IMR-90 (cell line): ENCODE results near the gene PIGM. TPM values are rescaled to one million over a fixed set of nuclear protein-coding genes. Genes with fewer than 3 reads are reported as not detected.

Source experiments
- ATAC-seq: fragments of 200-7000 bp; cut with Tn5 transposase; 2 replicates; pipeline ENCODE4 v1.9.1; 2020; ENCODE audit warnings: low read depth, mild to moderate bottlenecking, moderate library complexity
- BruUV-seq: library from RNA; stranded (reverse); fragments of 400-500 nt; replicated peaks from 2 replicates; lab custom pipeline; 2021; lab: Mats Ljungman, UMichigan
- CTCF ChIA-PET: fragments of 300-600 bp; formaldehyde crosslinking; extraction: SDS; loops from one replicate; lab custom pipeline; 2021; ENCODE audit warnings: antibody characterized with exemption; lab: Yijun Ruan, JAX
- POLR2A ChIA-PET: fragments of 300-600 bp; sonication (Branson Sonifier 250); formaldehyde crosslinking; loops from one replicate; lab custom pipeline; 2022; ENCODE audit warnings: antibody characterized with exemption; ENCODE audit not compliant: unreplicated experiment; lab: Charles Lee
- DNase-seq: peaks from one replicate; pipeline ENCODE4 v3.0.0; 2013
- H2AFZ ChIP-seq: replicated peaks from 2 replicates; pipeline ENCODE3; 2013; ENCODE audit warnings: low read length, mild to moderate bottlenecking; ENCODE audit not compliant: poor library complexity
- H2AK5ac ChIP-seq: 2 replicates; pipeline ENCODE4 v1.6.1; 2013; ENCODE audit warnings: low read depth, low read length, inconsistent platforms
- H2AK9ac ChIP-seq: replicated peaks from 2 replicates; pipeline ENCODE3; 2013; ENCODE audit warnings: mild to moderate bottlenecking, low read depth, low read length, moderate library complexity; ENCODE audit not compliant: poor library complexity
- H2BK120ac ChIP-seq: 2 replicates; pipeline ENCODE4 v1.6.1; 2013; ENCODE audit warnings: low read depth, low read length, inconsistent platforms
- H2BK15ac ChIP-seq: 3 replicates; pipeline ENCODE4 v1.6.1; 2013; ENCODE audit warnings: low read depth, low read length, inconsistent platforms
- H2BK20ac ChIP-seq: 2 replicates; pipeline ENCODE4 v1.6.1; 2013; ENCODE audit warnings: low read depth, mild to moderate bottlenecking, inconsistent platforms, low read length, moderate library complexity
- H2BK5ac ChIP-seq: 2 replicates; pipeline ENCODE4 v1.6.1; 2013; ENCODE audit warnings: mild to moderate bottlenecking, low read depth, low read length, inconsistent platforms; ENCODE audit not compliant: poor library complexity, severe bottlenecking
- H3K14ac ChIP-seq: replicated peaks from 2 replicates; pipeline ENCODE4 v1.6.1; 2013; ENCODE audit warnings: low read depth, low read length, inconsistent platforms
- H3K18ac ChIP-seq: 2 replicates; pipeline ENCODE4 v1.6.1; 2013; ENCODE audit warnings: low read depth, low read length, control low read depth
- H3K23ac ChIP-seq: 2 replicates; pipeline ENCODE4 v1.6.1; 2013; ENCODE audit warnings: low read depth, low read length, inconsistent platforms
- H3K27ac ChIP-seq: 2 replicates; pipeline ENCODE4 v1.5.1; 2013; ENCODE audit warnings: mild to moderate bottlenecking, control low read depth, low read length; ENCODE audit not compliant: insufficient read depth
- H3K27me3 ChIP-seq: 2 replicates; pipeline ENCODE4 v1.6.1; 2013; ENCODE audit warnings: low read length; ENCODE audit not compliant: control insufficient read depth, insufficient read depth
- H3K36me3 ChIP-seq: 2 replicates; pipeline ENCODE4 v1.6.1; 2013; ENCODE audit warnings: low read length, mixed read lengths; ENCODE audit not compliant: control insufficient read depth, insufficient read depth
- H3K4ac ChIP-seq: 2 replicates; pipeline ENCODE4 v1.6.1; 2013; ENCODE audit warnings: low read depth, low read length, inconsistent platforms
- H3K4me1 ChIP-seq: 2 replicates; pipeline ENCODE4 v1.6.1; 2013; ENCODE audit warnings: low read length, mixed read lengths; ENCODE audit not compliant: control insufficient read depth, insufficient read depth
- H3K4me2 ChIP-seq: 2 replicates; pipeline ENCODE4 v1.6.1; 2013; ENCODE audit warnings: low read depth, mild to moderate bottlenecking, control low read depth, low read length, moderate library complexity
- H3K4me3 ChIP-seq: 2 replicates; pipeline ENCODE4 v1.5.1; 2013; ENCODE audit warnings: low read depth, mild to moderate bottlenecking, control low read depth, low read length, moderate library complexity; ENCODE audit not compliant: insufficient read depth
- H3K56ac ChIP-seq: 2 replicates; pipeline ENCODE4 v1.6.1; 2013; ENCODE audit warnings: low read length, inconsistent platforms; ENCODE audit not compliant: insufficient read depth; ENCODE audit errors: extremely low read depth
- H3K79me1 ChIP-seq, 2 experiments: 2 replicates each; pipeline ENCODE4 v1.6.1; 2013; ENCODE audit warnings: low read length in 2 of 2, inconsistent platforms in 1 of 2, low read depth in 1 of 2
- H3K9ac ChIP-seq: 2 replicates; pipeline ENCODE4 v1.6.1; 2013; ENCODE audit warnings: low read depth, low read length, control low read depth
- H3K9me1 ChIP-seq: 2 replicates; pipeline ENCODE4 v1.6.1; 2013; ENCODE audit warnings: low read length, inconsistent platforms; ENCODE audit not compliant: insufficient read depth
- H3K9me3 ChIP-seq: 2 replicates; pipeline ENCODE4 v1.6.1; 2013; ENCODE audit warnings: low read length; ENCODE audit not compliant: control insufficient read depth, insufficient read depth
- H4K20me1 ChIP-seq: 2 replicates; pipeline ENCODE4 v1.6.1; 2013; ENCODE audit warnings: low read length, inconsistent platforms; ENCODE audit not compliant: insufficient read depth
- H4K5ac ChIP-seq: 2 replicates; pipeline ENCODE4 v1.6.1; 2013; ENCODE audit warnings: mild to moderate bottlenecking, low read depth, low read length, control low read depth
- H4K8ac ChIP-seq, 2 experiments: 2 replicates each; pipeline ENCODE4 v1.6.1; 2013; ENCODE audit warnings: low read depth in 2 of 2, low read length in 2 of 2, control low read depth in 1 of 2, inconsistent platforms in 1 of 2
- H4K91ac ChIP-seq: 2 replicates; pipeline ENCODE4 v1.6.1; 2013; ENCODE audit warnings: low read depth, low read length, inconsistent platforms; ENCODE audit not compliant: insufficient read depth
- BHLHE40 ChIP-seq: fragments of 150-350 bp; IDR thresholded peaks from 2 replicates; pipeline ENCODE4 v1.6.1; 2016; ENCODE audit warnings: mild to moderate bottlenecking, low read depth, low read length
- CEBPB ChIP-seq: IDR thresholded peaks from 2 replicates; pipeline ENCODE4 v1.6.1; 2012; ENCODE audit warnings: low read depth, low read length, improper control_type of control experiment
- CHD1 ChIP-seq: IDR thresholded peaks from 2 replicates; pipeline ENCODE4 v1.6.1; 2012; ENCODE audit warnings: low read depth, low read length, improper control_type of control experiment
- FOS ChIP-seq: fragments of 150-350 bp; IDR thresholded peaks from 2 replicates; pipeline ENCODE4 v1.6.1; 2016; ENCODE audit warnings: low read depth, low read length
- MAFK ChIP-seq: IDR thresholded peaks from 2 replicates; pipeline ENCODE4 v1.6.1; 2012; ENCODE audit warnings: low read depth, low read length, improper control_type of control experiment
- MAZ ChIP-seq: IDR thresholded peaks from 2 replicates; pipeline ENCODE4 v1.6.1; 2012; ENCODE audit warnings: low read depth, mild to moderate bottlenecking, low read length, improper control_type of control experiment, moderate library complexity, borderline replicate concordance
- MXI1 ChIP-seq: IDR thresholded peaks from 2 replicates; pipeline ENCODE4 v1.6.1; 2012; ENCODE audit warnings: low read depth, mild to moderate bottlenecking, low read length, moderate library complexity, borderline replicate concordance
- NFE2L2 ChIP-seq: fragments of 150-350 bp; IDR thresholded peaks from 2 replicates; pipeline ENCODE4 v1.6.1; 2016; ENCODE audit warnings: low read depth, mild to moderate bottlenecking, low read length
- POLR2A ChIP-seq: IDR thresholded peaks from 2 replicates; pipeline ENCODE4 v1.6.1; 2012; ENCODE audit warnings: mild to moderate bottlenecking, low read depth, low read length
- RAD21 ChIP-seq: IDR thresholded peaks from 2 replicates; pipeline ENCODE4 v1.6.1; 2012; ENCODE audit warnings: low read length, improper control_type of control experiment
- RCOR1 ChIP-seq: IDR thresholded peaks from 2 replicates; pipeline ENCODE4 v1.6.1; 2012; ENCODE audit warnings: mild to moderate bottlenecking, low read length, improper control_type of control experiment; ENCODE audit not compliant: insufficient replicate concordance
- RFX5 ChIP-seq: IDR thresholded peaks from 2 replicates; pipeline ENCODE4 v1.8.0; 2012; ENCODE audit warnings: low read depth, mild to moderate bottlenecking, low read length, moderate library complexity
- SMC3 ChIP-seq: fragments of 150-350 bp; IDR thresholded peaks from 2 replicates; pipeline ENCODE4 v1.6.1; 2016; ENCODE audit warnings: low read depth, mild to moderate bottlenecking, antibody characterized with exemption, low read length, moderate library complexity
- dilution Hi-C: fragments of 300-500 bp; cut with HindIII; formaldehyde crosslinking; loops from one replicate; pipeline ENCODE4 v1.14.3; 2018; ENCODE audit warnings: low sequenced_read_pairs; ENCODE audit not compliant: unreplicated experiment
- in situ Hi-C: fragments of 300-500 bp; cut with MboI; formaldehyde crosslinking; loops from 3 replicates; pipeline ENCODE4 v1.14.3; 2019; ENCODE audit warnings: low sequenced_read_pairs, inconsistent platforms, mixed read lengths
- intact Hi-C: fragments of 100-400 bp; cut with micrococcal nuclease; formaldehyde crosslinking; loops from 2 replicates; pipeline ENCODE4 v1.10.0; 2022
- polyA plus RNA-seq, 3 experiments: library from polyadenylated mRNA; depleted of rRNA; stranded (reverse); fragments of >200 nt; gene quantifications; 2 replicates each; pipeline ENCODE4 v1.2.3, GENCODE V29; 2012; ENCODE audit warnings: low replicate concordance in 1 of 3
- total RNA-seq: library from RNA; depleted of rRNA; stranded (reverse); fragments of >200 nt; gene quantifications from 2 replicates; pipeline ENCODE4 v1.2.3, GENCODE V29; 2012
- TF ChIP-seq, protein P1 (sequence below): fragments of 150-350 bp; IDR thresholded peaks from 2 replicates; pipeline ENCODE4 v1.6.1; 2017; ENCODE audit warnings: mild to moderate bottlenecking, antibody characterized with exemption, low read length, low read depth
- TF ChIP-seq, protein P2 (sequence below): conservative IDR thresholded peaks from 2 replicates; pipeline ENCODE4 v1.5.1; 2012; ENCODE audit warnings: mild to moderate bottlenecking, low read depth, low read length, improper control_type of control experiment

PIGM gene
- total and polyA plus RNA-seq, 2 of the 4 experiments (the other 2 are of a cell fraction): 2.9 TPM

DNA sequence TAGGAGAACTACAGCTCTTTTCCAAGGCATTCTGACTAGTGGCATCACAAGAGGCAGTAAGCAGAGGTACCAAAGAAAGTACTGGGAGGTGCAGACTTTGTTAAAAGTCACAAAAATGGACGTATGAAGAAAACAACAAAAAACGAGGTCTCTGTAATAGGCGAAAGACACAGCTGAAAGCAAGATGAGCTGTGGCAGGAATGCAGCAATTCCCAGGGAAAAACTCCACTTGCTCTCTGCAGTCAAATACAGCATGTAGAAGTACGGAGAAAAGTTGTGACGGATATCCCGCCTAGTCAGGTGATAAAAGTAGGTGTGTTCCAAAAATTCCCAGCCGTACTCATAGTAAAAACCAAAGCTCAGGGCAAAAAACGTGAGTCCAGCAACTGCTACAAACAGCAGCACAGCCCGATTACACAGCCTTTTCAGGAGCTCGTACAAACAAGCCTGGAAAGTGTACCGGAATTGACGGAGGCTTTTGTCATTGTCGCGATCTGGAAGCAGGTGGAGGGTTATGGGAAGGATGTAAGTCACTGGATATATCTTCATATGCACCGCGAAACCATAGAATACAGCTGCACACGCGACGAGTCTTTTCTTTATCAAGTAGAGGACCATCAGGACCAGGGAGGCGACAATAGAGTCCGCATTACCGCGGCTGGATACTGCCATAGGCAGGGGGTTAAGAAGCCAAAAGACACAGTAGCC is 979 bp downstream of the PIGM start (continued):
- TF ChIP-seq NFE2L2: no peak

DNA sequence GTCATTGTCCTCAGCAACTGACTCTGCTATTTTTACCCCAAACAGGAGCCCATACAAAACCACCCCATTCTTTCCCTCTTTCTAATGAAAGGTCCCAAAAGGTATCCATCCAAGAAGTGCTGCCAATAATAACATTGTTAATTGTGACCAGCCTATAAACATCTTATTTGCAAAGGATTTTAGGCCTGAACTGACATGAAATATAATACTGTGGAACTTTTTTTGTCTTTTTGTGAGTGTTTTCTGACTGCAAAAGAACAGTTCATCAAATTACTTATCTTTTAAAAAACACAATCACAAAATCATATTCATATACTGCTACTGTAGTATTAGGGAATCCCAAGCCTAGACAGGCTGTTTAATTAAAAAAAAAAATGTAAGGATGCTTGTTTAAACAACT is 3.4 kb downstream of the PIGM start:
- H4K8ac ChIP-seq: no peak overlapping the region
- ChIA-PET POLR2A (no interaction called here), CTCF (no interaction called here)
- H3K4ac ChIP-seq: no peak overlapping the region
- H4K20me1 ChIP-seq: no peaks in the 10 kb centered on the region
- DNase-seq (no peak), ATAC-seq (no peak)
- no peak for TF ChIP-seq POLR2A
- no peak for TF ChIP-seq RAD21
- no peak for TF ChIP-seq FOS
- TF ChIP-seq NFE2L2: no peak
- TF ChIP-seq CEBPB: no peak
- TF ChIP-seq, protein P1, sequence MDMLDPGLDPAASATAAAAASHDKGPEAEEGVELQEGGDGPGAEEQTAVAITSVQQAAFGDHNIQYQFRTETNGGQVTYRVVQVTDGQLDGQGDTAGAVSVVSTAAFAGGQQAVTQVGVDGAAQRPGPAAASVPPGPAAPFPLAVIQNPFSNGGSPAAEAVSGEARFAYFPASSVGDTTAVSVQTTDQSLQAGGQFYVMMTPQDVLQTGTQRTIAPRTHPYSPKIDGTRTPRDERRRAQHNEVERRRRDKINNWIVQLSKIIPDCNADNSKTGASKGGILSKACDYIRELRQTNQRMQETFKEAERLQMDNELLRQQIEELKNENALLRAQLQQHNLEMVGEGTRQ: no peak
- TF ChIP-seq MXI1: no peak
- TF ChIP-seq BHLHE40: no peak
- no peak for TF ChIP-seq SMC3
- TF ChIP-seq CHD1: no peak
- TF ChIP-seq RCOR1: no peak
- no peak for TF ChIP-seq MAFK
- TF ChIP-seq MAZ: no peak
- no peak for TF ChIP-seq RFX5
- TF ChIP-seq, protein P2, sequence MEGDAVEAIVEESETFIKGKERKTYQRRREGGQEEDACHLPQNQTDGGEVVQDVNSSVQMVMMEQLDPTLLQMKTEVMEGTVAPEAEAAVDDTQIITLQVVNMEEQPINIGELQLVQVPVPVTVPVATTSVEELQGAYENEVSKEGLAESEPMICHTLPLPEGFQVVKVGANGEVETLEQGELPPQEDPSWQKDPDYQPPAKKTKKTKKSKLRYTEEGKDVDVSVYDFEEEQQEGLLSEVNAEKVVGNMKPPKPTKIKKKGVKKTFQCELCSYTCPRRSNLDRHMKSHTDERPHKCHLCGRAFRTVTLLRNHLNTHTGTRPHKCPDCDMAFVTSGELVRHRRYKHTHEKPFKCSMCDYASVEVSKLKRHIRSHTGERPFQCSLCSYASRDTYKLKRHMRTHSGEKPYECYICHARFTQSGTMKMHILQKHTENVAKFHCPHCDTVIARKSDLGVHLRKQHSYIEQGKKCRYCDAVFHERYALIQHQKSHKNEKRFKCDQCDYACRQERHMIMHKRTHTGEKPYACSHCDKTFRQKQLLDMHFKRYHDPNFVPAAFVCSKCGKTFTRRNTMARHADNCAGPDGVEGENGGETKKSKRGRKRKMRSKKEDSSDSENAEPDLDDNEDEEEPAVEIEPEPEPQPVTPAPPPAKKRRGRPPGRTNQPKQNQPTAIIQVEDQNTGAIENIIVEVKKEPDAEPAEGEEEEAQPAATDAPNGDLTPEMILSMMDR: no peak
- H4K91ac ChIP-seq: no peak overlapping the region
- H2BK120ac ChIP-seq: no peak overlapping the region
- H3K9ac ChIP-seq: no peak overlapping the region
- in situ Hi-C loops: no loop called here
- no peak overlapping the region for H2AFZ ChIP-seq
- dilution Hi-C loops: no loop called here
- no peak overlapping the region for H3K4me3 ChIP-seq
- H2BK5ac ChIP-seq: no peak overlapping the region
- no peaks in the 10 kb centered on the region for H3K9me3 ChIP-seq
- H3K23ac ChIP-seq: no peak overlapping the region
- H2BK20ac ChIP-seq: no peak overlapping the region
- BruUV-seq: no TSS peak
- H3K18ac ChIP-seq: no peak overlapping the region
- H3K4me1 ChIP-seq: peaks cover 6% of the 10 kb centered on the region
- H3K36me3 ChIP-seq: no peaks in the 10 kb centered on the region
- H3K27me3 ChIP-seq: peaks cover 3% of the 10 kb centered on the region
- no peak overlapping the region for H2AK9ac ChIP-seq
- H3K4me2 ChIP-seq: no peak overlapping the region
- H3K14ac ChIP-seq: no peak overlapping the region
- H3K9me1 ChIP-seq: peaks cover 4% of the 10 kb centered on the region; the same call in 1 of the 2 replicates
- H4K5ac ChIP-seq: no peak overlapping the region
- H3K56ac ChIP-seq: no peak overlapping the region
- H2BK15ac ChIP-seq: no peak overlapping the region
- H3K27ac ChIP-seq: no peak overlapping the region
- H3K79me1 ChIP-seq: peaks cover 9 to 13% of the 10 kb centered on the region in 2 experiments
- intact Hi-C loops: no loop called here
- H2AK5ac ChIP-seq: no peak overlapping the region
